Ectodermal cell (in vitro differentiated cells): ENCODE data around the gene RPS18.

ENCODE experiments used
- H3K27ac ChIP-seq: 2 replicates; pipeline ENCODE4 v1.7.0; 2013; ENCODE audit warnings: mild to moderate bottlenecking, low read depth, low read length; ENCODE audit not compliant: insufficient read depth, poor library complexity, severe bottlenecking
- H3K27me3 ChIP-seq: 2 replicates; pipeline ENCODE4 v1.7.0; 2013; ENCODE audit warnings: mild to moderate bottlenecking, low read length; ENCODE audit not compliant: insufficient read depth, control insufficient read depth, poor library complexity, severe bottlenecking
- H3K36me3 ChIP-seq: one replicate; pipeline ENCODE4 v1.7.0; 2013; ENCODE audit warnings: low read length; ENCODE audit not compliant: control insufficient read depth, insufficient read depth
- H3K4me1 ChIP-seq: one replicate; pipeline ENCODE4 v1.7.0; 2013; ENCODE audit warnings: low read length; ENCODE audit not compliant: control insufficient read depth, insufficient read depth
- H3K4me3 ChIP-seq: 2 replicates; pipeline ENCODE4 v1.7.0; 2013; ENCODE audit warnings: low read depth, low read length, control low read depth; ENCODE audit not compliant: insufficient read depth
- H3K9me3 ChIP-seq: 2 replicates; pipeline ENCODE4 v1.7.0; 2013; ENCODE audit warnings: mild to moderate bottlenecking, low read length, moderate library complexity; ENCODE audit not compliant: control insufficient read depth
- WGBS, 2 experiments: methylation state at CpG; one replicate each; pipeline ENCODE4 v1.1.7; 2013; ENCODE audit warnings: missing lambda C conversion rate in 2 of 2; 5-methylcytosine and 5-hydroxymethylcytosine counted together

The RPS18 gene

DNA sequence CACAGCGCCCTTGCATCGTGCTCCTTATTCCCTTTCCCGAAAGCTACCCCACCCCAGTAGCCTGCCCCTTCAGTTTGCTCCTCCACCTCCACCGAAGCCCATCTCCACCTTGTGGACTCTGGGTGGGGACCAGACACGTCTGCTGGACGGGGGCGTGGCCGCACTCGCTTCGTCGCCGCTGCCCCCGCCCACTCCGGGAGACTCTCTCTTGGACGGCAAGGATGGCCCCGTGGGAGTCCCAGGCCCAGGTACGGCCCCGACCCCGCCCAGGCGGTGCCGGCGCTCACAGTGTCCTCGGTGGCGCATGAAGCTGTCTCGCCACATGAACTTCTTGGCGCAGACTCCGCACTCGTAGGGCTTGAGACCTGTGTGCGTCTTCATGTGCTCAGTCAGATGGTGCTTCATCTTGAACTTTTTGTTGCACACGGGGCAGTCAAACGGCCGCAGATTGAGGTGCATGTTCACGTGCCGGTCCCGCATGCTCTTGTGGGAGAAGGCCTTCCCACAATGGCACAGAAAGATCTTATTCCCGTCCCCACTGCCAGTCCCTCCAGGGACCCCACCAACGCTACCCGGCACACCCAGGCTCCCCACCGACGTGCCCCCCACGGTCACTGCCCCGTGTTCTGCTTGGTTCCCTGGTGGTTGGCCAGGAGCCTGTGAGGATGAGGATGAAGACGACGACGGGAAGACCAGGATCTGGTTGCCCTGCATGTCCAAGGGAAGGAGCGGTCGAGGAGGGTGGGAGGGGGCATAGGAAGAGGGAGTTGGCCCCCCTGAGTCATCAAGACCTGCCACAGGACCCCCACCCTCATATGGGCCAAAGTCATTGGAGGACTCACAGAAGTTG is 43.3 kb downstream of the RPS18 start:
- WGBS, 2 experiments = 87% methylated on average over 47 of the region's 47 CpGs
- Histone ChIP-seq H3K36me3 (peaks cover 16% of the 10 kb centered on the region), H3K9me3 (no peaks in the 10 kb centered on the region), H3K4me1 (peaks cover 30% of the 10 kb centered on the region), H3K27ac (no peak overlapping the region), H3K4me3 (no peak overlapping the region), H3K27me3 (peaks cover 17% of the 10 kb centered on the region)

DNA sequence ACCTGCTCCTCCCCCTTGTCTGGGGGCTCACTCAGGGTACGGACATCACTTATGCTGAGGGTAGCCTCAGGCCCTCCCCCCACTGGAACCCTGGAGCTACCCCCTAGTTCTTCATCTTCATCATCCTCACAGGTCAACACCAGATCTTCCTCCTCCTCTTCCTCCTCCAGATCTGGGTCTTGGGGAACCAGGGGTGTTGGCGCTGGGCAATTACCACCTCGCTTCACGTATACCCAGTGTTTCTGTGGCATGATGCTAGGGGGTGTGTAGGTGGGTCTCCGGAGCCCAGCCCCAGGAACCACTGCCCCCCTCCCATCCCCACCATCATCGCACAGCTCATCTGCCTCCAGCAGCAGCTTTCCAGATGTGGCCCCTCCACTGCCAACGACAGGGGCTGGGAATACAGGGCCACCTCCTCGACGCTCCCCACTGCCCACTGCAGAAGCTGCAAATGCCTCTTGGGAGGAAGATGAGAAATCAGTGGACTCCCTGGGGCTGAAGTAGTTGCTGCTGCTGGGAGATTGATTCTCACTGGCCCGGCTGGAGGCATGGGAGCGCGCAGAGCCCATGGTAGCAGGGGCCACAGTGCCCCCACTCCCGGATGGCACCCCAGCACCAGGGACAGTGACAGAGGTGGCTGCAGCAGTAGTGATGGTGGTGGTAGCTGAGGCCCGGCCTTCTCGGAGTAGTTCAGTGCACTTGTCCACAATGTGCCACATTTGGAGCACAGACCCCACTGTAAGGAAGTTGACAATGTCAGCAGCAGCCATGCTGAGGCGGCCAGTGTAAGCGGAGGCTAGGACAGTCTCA is 44.1 kb downstream of the RPS18 start:
- Histone ChIP-seq H3K9me3 (no peaks in the 10 kb centered on the region), H3K4me3 (no peak overlapping the region), H3K27me3 (peaks cover 17% of the 10 kb centered on the region), H3K27ac (no peak overlapping the region), H3K36me3 (peaks cover 24% of the 10 kb centered on the region), H3K4me1 (peaks cover 32% of the 10 kb centered on the region)
- WGBS, 2 experiments = 94 to 96% methylated on average over 15 to 17 of the region's 17 CpGs

DNA sequence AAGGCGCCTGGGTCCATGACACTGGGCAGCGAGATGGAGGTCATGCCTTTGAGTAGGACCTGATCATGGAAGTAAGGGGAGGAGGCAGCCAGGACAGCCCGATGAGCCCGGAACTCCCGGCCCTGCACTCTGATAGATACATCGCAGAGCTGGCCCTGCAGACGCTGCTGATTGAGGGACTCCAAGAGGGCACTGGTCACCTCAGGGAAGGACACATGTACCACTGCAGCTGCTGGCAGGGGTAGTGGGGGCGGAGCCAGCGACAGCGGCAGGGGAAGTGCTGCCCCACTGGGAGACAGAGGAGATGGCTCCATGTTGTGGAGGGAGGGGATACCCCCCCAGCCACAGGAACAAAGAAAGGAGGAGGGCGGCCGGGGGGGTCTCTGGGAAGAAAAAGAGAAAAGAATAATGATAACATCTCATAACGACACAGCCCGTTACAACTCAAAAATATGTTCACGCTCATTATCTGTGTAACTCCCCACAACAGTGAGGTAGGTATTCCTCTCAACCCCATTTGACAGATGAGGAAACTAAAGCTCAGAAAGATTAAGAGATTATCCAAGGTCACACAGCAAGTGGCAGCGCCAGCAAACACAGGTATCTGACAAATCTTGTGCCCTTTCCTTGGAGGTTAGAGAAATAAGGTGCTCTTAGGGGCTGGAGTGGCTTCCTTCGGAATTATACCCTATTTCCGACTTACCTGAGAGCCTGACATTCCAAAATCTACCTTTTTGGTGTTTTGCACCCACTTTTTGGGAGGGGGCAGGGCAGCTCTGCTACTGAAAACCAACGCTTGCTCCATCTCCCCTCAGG is 44.9 kb downstream of the RPS18 start:
- 76 to 79% methylated on average over 17 to 19 of the region's 19 CpGs for WGBS, 2 experiments
- H3K27me3 ChIP-seq = peaks cover 16% of the 10 kb centered on the region
- H3K9me3 ChIP-seq = no peaks in the 10 kb centered on the region
- H3K4me3 ChIP-seq = peak overlapping the region; percentile 59
- peaks cover 26% of the 10 kb centered on the region for H3K36me3 ChIP-seq
- H3K4me1 ChIP-seq = peaks cover 40% of the 10 kb centered on the region
- H3K27ac ChIP-seq = no peak overlapping the region

DNA sequence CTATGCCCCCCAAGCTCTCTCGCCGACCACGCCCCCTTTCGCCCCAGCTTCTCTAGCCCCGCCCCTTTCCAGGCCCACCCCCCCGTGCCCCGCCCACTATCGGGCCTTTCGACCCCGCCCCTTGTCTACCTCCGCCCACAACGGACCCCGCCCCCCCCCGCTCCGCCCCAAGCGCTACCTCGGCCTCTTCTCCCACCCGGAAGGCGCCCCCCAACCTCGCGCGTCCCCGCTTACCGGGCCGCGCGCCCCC is 45.5 kb downstream of the RPS18 start:
- Histone ChIP-seq H3K36me3 (peaks cover 26% of the 10 kb centered on the region), H3K27me3 (peaks cover 11% of the 10 kb centered on the region), H3K27ac (no peak overlapping the region), H3K4me3 (peak overlapping the region; percentile 59), H3K4me1 (peaks cover 43% of the 10 kb centered on the region), H3K9me3 (no peaks in the 10 kb centered on the region)
- 0% methylated on average over 20 to 24 of the region's 27 CpGs for WGBS, 2 experiments

DNA sequence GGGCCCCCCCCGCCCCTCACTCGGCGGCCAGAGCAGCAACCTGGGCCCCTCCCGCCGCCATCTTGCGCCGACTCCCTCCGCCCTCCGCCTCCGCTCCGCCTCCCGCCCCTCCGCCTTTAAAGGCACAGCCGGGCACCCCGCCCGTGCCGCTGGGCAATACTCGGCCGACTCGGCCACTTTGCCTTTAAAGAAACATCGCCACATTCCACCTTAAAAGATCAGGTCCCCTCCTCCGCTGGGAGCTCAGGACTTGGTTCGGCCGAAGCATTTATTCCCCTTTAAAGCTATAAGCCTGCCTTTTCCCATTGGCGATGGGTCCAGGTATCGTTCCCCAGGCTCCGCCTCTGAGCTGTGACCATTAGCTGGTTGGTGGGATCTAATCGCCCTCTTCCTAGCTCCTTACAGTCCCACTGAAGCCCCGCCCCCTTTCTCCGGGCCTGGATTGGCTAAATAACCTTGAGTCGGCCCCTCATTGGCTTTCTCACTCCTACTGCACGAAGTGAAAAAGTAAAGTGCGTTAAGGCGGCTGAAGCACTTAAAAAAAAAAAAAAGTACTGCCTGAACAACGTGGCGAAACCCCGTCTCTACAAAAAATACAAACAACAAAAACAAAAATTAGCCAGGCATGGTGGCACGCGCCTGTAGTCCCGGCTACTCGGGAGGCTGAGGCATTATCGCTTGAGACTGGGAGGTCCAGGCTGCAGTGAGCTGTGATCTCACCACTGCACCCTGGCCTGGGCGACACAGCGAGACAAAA is 46.0 kb downstream of the RPS18 start, which contains the start of gene ZBTB22:
TSS of gene ZBTB22 (minus strand) at position 76 of the 757 bp plus-strand sequence. CDS start 828 bp downstream, outside the sequence.
- 1 to 2% methylated on average over 44 of the region's 44 CpGs for WGBS, 2 experiments
- H3K9me3 ChIP-seq = no peaks in the 10 kb centered on the region
- peaks cover 26% of the 10 kb centered on the region for H3K36me3 ChIP-seq
- peak within 1 kb of the TSS; percentile 85 for H3K27ac ChIP-seq
- peaks cover 39% of the 10 kb centered on the region for H3K4me1 ChIP-seq
- H3K4me3 ChIP-seq = peak within 1 kb of the TSS; percentile 59
- peaks cover 6% of the 10 kb centered on the region for H3K27me3 ChIP-seq

DNA sequence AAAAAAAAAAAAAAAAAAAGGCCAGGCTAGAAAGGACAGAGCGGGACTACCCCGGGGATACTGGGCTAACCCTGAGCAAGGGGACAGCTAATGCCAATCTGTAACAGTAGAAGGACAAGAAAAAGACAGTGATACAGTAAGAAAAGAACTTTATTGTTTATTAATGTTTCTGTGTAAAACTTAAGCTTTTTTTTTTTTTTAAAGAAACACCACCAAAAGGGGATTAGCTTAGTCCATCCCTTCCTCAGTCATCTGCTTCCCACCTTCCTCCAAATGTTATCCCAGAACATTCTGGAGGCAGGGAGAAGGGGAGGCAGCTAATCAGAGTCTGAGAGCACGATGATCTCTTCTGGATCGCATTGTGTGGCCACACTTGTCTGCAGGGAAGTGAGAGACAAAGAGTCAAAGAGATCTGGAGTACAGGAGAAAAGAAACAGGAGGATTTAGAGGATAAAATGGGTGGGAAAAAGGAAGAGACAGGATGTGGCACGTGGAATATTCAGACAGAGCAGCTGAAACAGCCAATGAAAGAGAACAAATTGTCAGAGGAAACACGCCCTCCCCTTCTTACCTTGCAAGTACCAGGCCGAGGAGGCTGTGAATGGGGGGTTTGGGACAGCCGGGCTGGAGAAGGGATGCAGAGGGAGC is 46.7 kb downstream of the RPS18 start:
- 71 to 79% methylated on average over 8 of the region's 8 CpGs for WGBS, 2 experiments
- Histone ChIP-seq H3K4me3 (peak overlapping the region; percentile 59), H3K36me3 (peaks cover 26% of the 10 kb centered on the region), H3K27me3 (no peaks in the 10 kb centered on the region), H3K9me3 (no peaks in the 10 kb centered on the region), H3K4me1 (peaks cover 39% of the 10 kb centered on the region), H3K27ac (peak overlapping the region; percentile 85)

DNA sequence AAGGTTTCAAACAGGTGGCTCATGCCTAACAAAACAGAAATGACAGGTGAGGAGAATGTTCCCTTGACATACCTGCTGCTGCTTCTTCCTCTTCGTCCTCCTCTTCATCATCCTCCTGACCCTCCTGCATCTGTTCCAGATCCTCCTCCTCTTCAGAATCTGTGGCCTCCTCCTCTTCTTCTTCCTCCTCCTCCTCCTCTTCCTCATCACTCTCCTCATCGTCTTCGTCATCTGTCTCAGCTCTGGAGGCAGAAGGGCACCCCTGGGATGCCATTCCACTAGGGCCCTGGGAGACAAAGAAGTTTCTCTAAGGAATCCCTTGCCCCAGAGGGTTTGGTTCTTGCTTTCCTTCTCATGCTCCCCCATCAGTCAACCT is 48.1 kb downstream of the RPS18 start:
- WGBS, 2 experiments = 94 to 97% methylated on average over 3 of the region's 3 CpGs
- Histone ChIP-seq H3K27ac (no peak overlapping the region), H3K27me3 (no peaks in the 10 kb centered on the region), H3K9me3 (no peaks in the 10 kb centered on the region), H3K36me3 (peaks cover 26% of the 10 kb centered on the region), H3K4me3 (no peak overlapping the region), H3K4me1 (peaks cover 36% of the 10 kb centered on the region)

DNA sequence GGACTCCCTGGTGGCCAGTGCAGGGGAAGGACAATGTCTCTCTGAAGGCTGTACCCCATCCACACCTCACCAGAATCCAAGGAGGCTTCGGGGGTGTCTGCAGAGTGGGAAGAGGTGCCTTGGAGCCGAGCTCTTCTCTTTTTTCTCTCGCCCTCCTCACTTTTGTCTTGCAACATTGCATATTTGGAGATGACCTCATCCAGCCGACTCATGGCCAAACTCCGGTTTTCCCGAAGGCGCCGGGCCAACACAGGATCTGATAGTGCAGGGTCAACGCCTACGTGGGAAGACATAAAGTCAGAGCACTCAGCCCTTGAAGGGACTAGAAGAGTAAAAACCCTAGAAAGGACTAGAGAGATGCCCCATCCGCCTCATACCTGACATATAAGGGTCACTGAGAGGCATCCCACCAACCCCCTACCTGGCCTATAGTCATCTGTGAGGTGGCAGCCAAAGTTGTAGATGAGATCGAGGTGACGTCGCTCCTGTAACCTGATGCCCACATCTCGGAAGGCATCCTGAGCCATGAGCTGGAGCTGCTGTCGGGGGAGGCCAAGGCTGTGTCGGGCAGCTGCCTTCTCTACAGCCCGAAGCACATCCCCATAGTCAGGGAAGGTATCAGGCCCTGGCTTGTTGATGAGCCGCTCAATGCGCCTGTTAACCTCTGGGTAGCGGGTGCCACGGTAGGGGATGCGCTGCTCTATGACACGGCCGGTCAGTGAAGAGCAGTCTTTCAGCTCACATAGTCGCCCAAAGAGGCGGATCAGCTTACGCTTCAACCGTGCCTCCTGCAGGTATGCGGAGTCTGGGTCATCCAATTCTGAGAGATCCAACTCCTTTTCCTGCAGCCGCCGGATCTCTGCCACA is 48.7 kb downstream of the RPS18 start:
- H3K4me1 ChIP-seq = peaks cover 36% of the 10 kb centered on the region
- 88 to 91% methylated on average over 32 of the region's 32 CpGs for WGBS, 2 experiments

More for the DNA sequence above, 48.7 kb downstream of the RPS18 start:
- Histone ChIP-seq H3K4me3 (no peak overlapping the region), H3K27me3 (no peaks in the 10 kb centered on the region), H3K9me3 (no peaks in the 10 kb centered on the region), H3K36me3 (peaks cover 26% of the 10 kb centered on the region), H3K27ac (no peak overlapping the region)
